T-cell (primary cell): ENCODE measurements around the gene PNLDC1. TPM values are rescaled to one million over a fixed set of nuclear protein-coding genes. Genes with fewer than 3 reads are reported as not detected.
"Not testable (repeated sequence)": the region's sequence is repeated elsewhere in the genome, so short reads cannot be mapped to it uniquely, and the experiment has no call there.

Experiments
- ATAC-seq, 4 experiments: fragments of 200-7000 bp in 3 of 4; fragments of 150-1000 bp in 1 of 4; cut with Tn5 transposase; replicated peaks in 1 of 4; 1 replicate in 3 of 4; 2 replicates in 1 of 4; pipeline ENCODE4 v1.10.0; 2021; ENCODE audit warnings: moderate library complexity in 3 of 4, mild to moderate bottlenecking in 2 of 4, moderate number of reproducible peaks in 1 of 4
- CTCF ChIA-PET, 2 donors: fragments of 300-600 bp; sonication (Branson Sonifier 250); formaldehyde crosslinking; loops; one replicate each; lab custom pipeline; 2022; ENCODE audit warnings: antibody characterized with exemption in 2 of 2; lab: Charles Lee
- POLR2A ChIA-PET, 2 donors: fragments of 300-600 bp; sonication (Branson Sonifier 250); formaldehyde crosslinking; loops; one replicate each; lab custom pipeline; 2022; ENCODE audit warnings: antibody characterized with exemption in 2 of 2; lab: Charles Lee
- DNase-seq, 35 experiments: peaks; one replicate each; pipeline versions ENCODE4 v3.0.0 to v3.0.0-alpha.2; 2013 to 2023
- H3K27ac ChIP-seq: one replicate; pipeline ENCODE4 v1.5.1; 2013; ENCODE audit warnings: low read length
- H3K27me3 ChIP-seq, 2 experiments: replicated peaks in 1 of 2; 1 replicate in 1 of 2; 2 replicates in 1 of 2; pipeline versions ENCODE4 v1.6.1 to v1.7.0; 2013; ENCODE audit warnings: low read length in 1 of 2, mixed read lengths in 1 of 2; ENCODE audit not compliant: control insufficient read depth in 2 of 2, insufficient read depth in 2 of 2; ENCODE audit errors: extremely low read depth in 1 of 2
- H3K36me3 ChIP-seq, 2 donors: 1 replicate in 1 of 2; 2 replicates in 1 of 2; pipeline versions ENCODE4 v1.6.1 to v1.7.0; 2013; ENCODE audit warnings: low read length in 1 of 2; ENCODE audit not compliant: control insufficient read depth in 2 of 2, insufficient read depth in 1 of 2; ENCODE audit errors: extremely low read depth in 1 of 2
- H3K4me1 ChIP-seq, 2 experiments: 1 replicate in 1 of 2; 2 replicates in 1 of 2; pipeline versions ENCODE4 v1.6.1 to v1.7.0; 2013; ENCODE audit warnings: low read length in 2 of 2, mixed read lengths in 1 of 2; ENCODE audit not compliant: insufficient read depth in 2 of 2, control insufficient read depth in 1 of 2; ENCODE audit errors: extremely low read depth in 1 of 2
- H3K4me3 ChIP-seq, 2 donors: 1 replicate in 1 of 2; 2 replicates in 1 of 2; pipeline versions ENCODE4 v1.5.1 to v1.7.0; 2013; ENCODE audit warnings: mild to moderate bottlenecking in 2 of 2, low read length in 1 of 2, moderate library complexity in 1 of 2; ENCODE audit not compliant: control insufficient read depth in 1 of 2; ENCODE audit errors: extremely low read depth in 1 of 2
- H3K9me3 ChIP-seq: 2 replicates; pipeline ENCODE4 v1.7.0; 2013
- H3K27ac Mint-ChIP-seq, 2 donors: one replicate each; pipeline ENCODE4 v1.8.0; 2020 to 2021; ENCODE audit warnings: mild to moderate bottlenecking in 2 of 2, mixed read lengths in 2 of 2
- H3K27me3 Mint-ChIP-seq, 2 donors: one replicate each; pipeline ENCODE4 v1.8.0; 2021 to 2022; ENCODE audit warnings: mixed read lengths in 2 of 2
- H3K36me3 Mint-ChIP-seq: one replicate; pipeline ENCODE4 v1.8.0; 2021; ENCODE audit warnings: mixed read lengths
- H3K4me1 Mint-ChIP-seq, 3 donors: one replicate each; pipeline ENCODE4 v1.8.0; 2020 to 2022; ENCODE audit warnings: mixed read lengths in 3 of 3, mild to moderate bottlenecking in 1 of 3
- H3K4me3 Mint-ChIP-seq, 3 donors: one replicate each; pipeline ENCODE4 v1.8.0; 2020 to 2022; ENCODE audit warnings: mild to moderate bottlenecking in 3 of 3, mixed read lengths in 3 of 3, moderate library complexity in 3 of 3
- H3K9me3 Mint-ChIP-seq, 3 donors: one replicate each; pipeline ENCODE4 v1.8.0; 2020 to 2022; ENCODE audit warnings: mixed read lengths in 3 of 3
- WGBS: methylation state at CpG from one replicate; pipeline ENCODE4 v1.1.5; 2013; ENCODE audit warnings: missing lambda C conversion rate; ENCODE audit not compliant: insufficient coverage; 5-methylcytosine and 5-hydroxymethylcytosine counted together
- total RNA-seq, 35 experiments: library from RNA in 6 of 35; stranded (reverse) in 6 of 35; fragments of 120-200 nt in 1 of 35; gene quantifications; one replicate each; pipeline versions ENCODE4 v1.2.1 to v1.2.4 and lab custom pipeline; 2013 to 2026

The PNLDC1 gene
- total RNA-seq, 5 donors from 2014 or later (not counting 1 experiment from before 2014, with no cell fraction given): 0.26 to 1.2 (median 0.46) TPM; not detected in 1

DNA sequence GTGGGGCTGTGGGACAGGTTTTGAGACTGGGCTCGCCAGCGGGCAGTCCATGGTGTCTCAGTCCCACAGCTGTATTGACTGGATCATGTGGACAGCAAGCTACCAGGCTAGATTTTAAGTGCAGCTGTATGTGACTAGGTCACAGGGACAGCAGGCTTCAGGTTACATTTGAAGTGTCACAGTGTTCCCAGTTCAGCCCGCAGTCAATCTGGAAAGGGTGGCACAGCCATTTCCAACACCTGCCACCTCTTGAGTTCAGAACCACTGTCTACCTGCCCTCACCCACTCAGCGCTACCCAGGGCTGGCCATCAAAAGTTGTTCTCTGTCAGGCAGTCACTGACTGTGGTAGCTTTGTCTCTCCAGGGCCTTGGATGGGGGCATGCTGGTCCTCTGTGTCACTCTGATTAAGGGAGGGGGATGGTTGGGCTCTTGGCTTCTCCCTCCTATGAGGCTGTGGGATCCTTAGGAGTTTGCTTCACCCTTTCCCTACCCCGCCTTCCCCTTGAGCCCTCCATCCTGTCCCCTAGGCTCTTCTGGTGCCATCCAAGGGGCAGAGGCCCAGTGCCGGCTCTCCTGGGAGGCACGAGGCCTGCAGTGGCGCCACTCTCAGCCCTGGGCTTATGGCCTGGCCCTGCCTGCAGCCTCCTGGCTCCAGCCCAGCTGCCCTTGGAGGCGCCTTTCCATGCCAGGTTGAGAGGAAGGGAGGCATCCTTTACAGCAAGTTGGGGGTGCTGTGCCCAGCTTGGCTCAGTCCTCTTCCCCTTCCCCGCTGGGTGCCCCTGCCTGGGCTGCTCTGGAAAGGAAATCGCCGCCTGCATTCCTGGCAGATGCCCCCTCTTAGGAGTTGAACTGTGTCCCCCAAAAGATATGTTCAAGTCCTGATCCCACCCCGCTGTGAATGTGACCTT is 44.9 kb downstream of the PNLDC1 start:
- Mint-ChIP-seq H3K27me3 (peaks cover 1 to 3% of the 10 kb centered on the region in 2 donors), H3K36me3 (peaks cover 6% of the 10 kb centered on the region), H3K9me3 (peaks cover 0 to 8% (median 3%) of the 10 kb centered on the region in 3 donors), H3K4me3 (no peak overlapping the region), H3K27ac (peak overlapping the region in 1 of 2 donors; percentile 44), H3K4me1 (peaks cover 0 to 10% (median 6%) of the 10 kb centered on the region in 3 donors)
- WGBS: 100% methylated on average over 9 of the region's 13 CpGs
- H3K4me3 ChIP-seq: no peak overlapping the region
- H3K9me3 ChIP-seq: no peaks in the 10 kb centered on the region
- no peaks in the 10 kb centered on the region for H3K36me3 ChIP-seq
- H3K4me1 ChIP-seq: peaks cover 0 to 9% of the 10 kb centered on the region in 2 experiments
- POLR2A ChIA-PET: interaction anchor here in 1 of 2 donors (0.6 kb wide), 1 partner anchor 619 kb away, joined by 8 read pairs; no protein-coding TSS in a partner anchor
- H3K27ac ChIP-seq: no peak overlapping the region
- ATAC-seq: no peak
- CTCF ChIA-PET: interaction anchor here in 1 of 2 donors (0.5 kb wide), 1 partner anchor 1438 kb away, joined by 3 read pairs; no protein-coding TSS in a partner anchor
- DNase-seq: no peak
- H3K27me3 ChIP-seq: peaks cover 0 to 4% of the 10 kb centered on the region in 2 experiments

DNA sequence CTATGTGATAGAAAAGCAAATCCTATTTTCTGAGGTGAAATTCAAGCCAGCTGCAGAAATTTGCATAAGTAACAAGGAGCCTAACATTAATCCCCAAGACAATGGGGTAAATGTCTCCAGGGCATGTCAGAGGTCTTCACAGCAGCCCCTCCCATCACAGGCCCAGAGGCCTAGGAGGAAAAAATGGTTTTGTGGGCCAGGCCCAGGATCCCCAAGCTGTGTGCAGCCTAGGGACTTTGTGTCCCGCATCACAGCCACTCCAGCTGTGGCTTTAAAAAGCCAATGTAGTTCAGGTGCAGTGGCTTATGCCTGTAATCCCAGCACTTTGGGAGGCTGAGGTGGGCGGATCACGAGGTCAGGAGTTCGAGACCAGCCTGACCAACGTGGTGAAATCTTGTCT is 48.5 kb downstream of the PNLDC1 start:
- H3K4me3 Mint-ChIP-seq, H3K36me3 ChIP-seq, H3K27me3 ChIP-seq, H3K4me3 ChIP-seq, POLR2A ChIA-PET, H3K27ac ChIP-seq, H3K27me3 Mint-ChIP-seq, ATAC-seq, H3K27ac Mint-ChIP-seq, H3K4me1 ChIP-seq, DNase-seq, H3K9me3 Mint-ChIP-seq, H3K36me3 Mint-ChIP-seq, H3K9me3 ChIP-seq: not testable (repeated sequence)
- CTCF ChIA-PET: interaction anchor here in 1 of 2 donors (0.6 kb wide), 1 partner anchor 330 kb away, joined by 5 read pairs; no protein-coding TSS in a partner anchor
- WGBS: 79% methylated on average over 5 of the region's 5 CpGs
- H3K4me1 Mint-ChIP-seq: peaks cover 0 to 10% (median 6%) of the 10 kb centered on the region in 3 donors

DNA sequence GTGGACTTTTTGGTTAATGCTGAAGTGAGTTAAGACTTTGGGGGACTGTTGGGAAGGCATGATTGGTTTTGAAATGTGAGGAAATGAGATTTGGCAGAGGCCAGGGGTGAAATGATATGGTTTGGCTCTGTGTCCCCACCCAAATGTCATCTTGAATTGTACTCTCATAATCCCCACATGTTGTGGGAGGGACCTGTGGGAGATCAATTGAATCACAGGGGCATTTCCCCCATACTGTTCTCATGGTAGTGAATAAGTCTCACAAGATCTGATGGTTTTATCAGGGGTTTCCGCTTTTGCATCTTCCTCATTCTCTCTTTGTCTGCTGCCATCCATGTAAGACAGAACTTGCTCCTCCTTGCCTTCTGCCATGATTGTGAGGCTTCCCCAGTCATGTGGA is 49.8 kb downstream of the PNLDC1 start:
- DNase-seq, H3K27me3 ChIP-seq, H3K4me3 Mint-ChIP-seq, H3K9me3 Mint-ChIP-seq, H3K4me1 ChIP-seq, H3K27ac ChIP-seq, H3K4me1 Mint-ChIP-seq, H3K36me3 Mint-ChIP-seq, H3K4me3 ChIP-seq, CTCF ChIA-PET, H3K36me3 ChIP-seq, H3K27me3 Mint-ChIP-seq, H3K27ac Mint-ChIP-seq, ATAC-seq, POLR2A ChIA-PET, H3K9me3 ChIP-seq: not testable (repeated sequence)
- WGBS: no CpG with 5 or more reads among the region's 1 CpG

DNA sequence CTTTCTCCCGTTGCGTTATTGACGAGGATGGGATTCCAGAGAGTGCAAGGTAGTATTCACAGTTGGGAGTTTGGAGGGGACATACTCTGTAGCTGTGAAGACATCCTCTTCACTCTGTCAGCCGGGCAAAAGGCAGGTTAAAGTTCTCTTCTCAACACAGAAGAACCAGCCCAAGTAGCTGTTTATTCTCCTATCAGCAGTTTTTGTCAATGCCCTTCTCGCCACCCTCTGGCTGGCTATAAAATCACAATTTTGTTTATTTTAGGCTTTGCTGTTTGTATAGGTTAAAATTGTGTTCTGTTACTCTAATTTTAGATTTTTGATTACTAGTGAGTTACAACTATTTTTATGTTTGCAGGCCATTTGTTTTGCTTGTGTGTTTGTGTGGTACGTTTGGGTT is 52.8 kb downstream of the PNLDC1 start:
- Histone ChIP-seq H3K4me3 (no peak overlapping the region), H3K9me3 (peaks cover 4% of the 10 kb centered on the region), H3K4me1 (peaks cover 0 to 2% of the 10 kb centered on the region in 2 experiments), H3K36me3 (no peaks in the 10 kb centered on the region), H3K27me3 (no peaks in the 10 kb centered on the region), H3K27ac (no peak overlapping the region)
- ATAC-seq: peak in 1 of 4 experiments; percentile 60
- peak in 10 of 35 experiments; percentile 12 to 52 (median 26) for DNase-seq
- WGBS: no CpG with 5 or more reads among the region's 6 CpGs
- CTCF ChIA-PET: interaction anchor here (0.6 to 2.2 kb wide), 7 partner anchors 62 to 161 kb away, joined by 3 to 13 read pairs (median 5); partner anchors contain the start of genes MRPL18 (in 1 of the 2) and SOD2 (in 1 of the 2)
- H3K9me3 Mint-ChIP-seq: peaks cover 2 to 18% (median 15%) of the 10 kb centered on the region in 3 donors
- H3K36me3 Mint-ChIP-seq: peaks cover 10% of the 10 kb centered on the region
- no peak overlapping the region for H3K27ac Mint-ChIP-seq
- H3K4me1 Mint-ChIP-seq: no peaks in the 10 kb centered on the region
- H3K4me3 Mint-ChIP-seq: no peak overlapping the region
- H3K27me3 Mint-ChIP-seq: peaks cover 0 to 5% of the 10 kb centered on the region in 2 donors
- POLR2A ChIA-PET: no interaction called here

DNA sequence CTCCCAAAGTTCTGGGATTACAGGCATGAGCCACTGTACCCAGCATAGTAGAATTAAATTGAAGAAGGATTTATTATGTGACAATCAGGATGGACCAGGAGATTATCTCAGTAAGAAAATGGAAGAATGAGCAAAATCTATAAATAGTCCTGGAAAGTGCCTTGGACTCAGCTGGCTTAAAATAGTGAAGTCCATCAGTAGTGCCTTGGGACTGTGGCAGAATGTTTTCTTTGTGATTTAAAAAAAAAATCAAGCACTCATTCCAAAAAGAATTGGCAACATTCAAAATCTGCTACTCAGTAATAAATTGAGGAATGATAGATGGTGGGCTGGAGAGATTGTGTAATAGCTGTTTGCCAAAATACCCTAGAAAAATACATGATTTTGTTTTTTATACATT is 53.7 kb downstream of the PNLDC1 start:
- no peaks in the 10 kb centered on the region for H3K4me1 Mint-ChIP-seq

DNA sequence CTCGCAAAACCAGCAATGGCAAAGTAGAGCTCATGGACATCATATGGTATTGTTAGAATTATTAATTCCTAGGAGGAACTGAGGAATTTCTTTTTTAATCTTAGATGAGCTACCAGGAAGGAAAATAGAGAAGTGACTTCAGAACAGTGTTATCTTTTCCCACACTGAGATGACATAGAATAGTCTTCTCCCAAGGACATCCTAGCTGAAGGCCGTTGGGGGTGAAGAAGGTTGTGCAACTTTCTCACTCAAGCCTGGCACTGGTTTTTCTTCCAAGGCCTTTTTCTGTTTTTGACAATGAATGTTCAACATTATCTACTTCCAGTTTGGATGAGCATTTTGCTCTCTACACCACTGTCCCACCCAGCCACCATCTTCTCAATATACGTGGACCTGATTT is 54.9 kb downstream of the PNLDC1 start:
- 83% methylated on average over 1 of the region's 3 CpGs for WGBS
- Histone ChIP-seq H3K36me3 (no peaks in the 10 kb centered on the region), H3K27ac (no peak overlapping the region), H3K4me1 (peaks cover 0 to 2% of the 10 kb centered on the region in 2 experiments), H3K27me3 (peaks cover 0 to 3% of the 10 kb centered on the region in 2 experiments), H3K9me3 (peaks cover 4% of the 10 kb centered on the region), H3K4me3 (no peak overlapping the region)
- Mint-ChIP-seq H3K4me1 (no peaks in the 10 kb centered on the region), H3K36me3 (peaks cover 10% of the 10 kb centered on the region), H3K9me3 (peaks cover 4 to 16% (median 13%) of the 10 kb centered on the region in 3 donors), H3K27ac (no peak overlapping the region), H3K4me3 (no peak overlapping the region), H3K27me3 (peaks cover 0 to 13% of the 10 kb centered on the region in 2 donors)
- ChIA-PET POLR2A (no interaction called here), CTCF (interaction anchor here in 1 of 2 donors (0.5 to 0.6 kb wide), 2 partner anchors 880 to 1147 kb away, joined by 3 to 4 read pairs; no protein-coding TSS in a partner anchor)
- ATAC-seq (no peak), DNase-seq (no peak)

More for the DNA sequence above, 53.7 kb downstream of the PNLDC1 start:
- ChIA-PET CTCF (interaction anchor here (0.6 to 1.5 kb wide), 5 partner anchors 129 to 1844 kb away, joined by 3 to 12 read pairs (median 3); no protein-coding TSS in a partner anchor), POLR2A (interaction anchor here in 1 of 2 donors (0.6 kb wide), 1 partner anchor 924 kb away, joined by 10 read pairs; no protein-coding TSS in a partner anchor)
- Mint-ChIP-seq H3K36me3 (peaks cover 10% of the 10 kb centered on the region), H3K27me3 (peaks cover 0 to 9% of the 10 kb centered on the region in 2 donors), H3K4me3 (no peak overlapping the region), H3K27ac (no peak overlapping the region), H3K9me3 (peaks cover 4 to 16% (median 13%) of the 10 kb centered on the region in 3 donors)
- no peak overlapping the region for H3K4me3 ChIP-seq
- H3K27ac ChIP-seq: no peak overlapping the region
- ATAC-seq: no peak
- DNase-seq: no peak
- no peaks in the 10 kb centered on the region for H3K36me3 ChIP-seq
- peaks cover 0 to 2% of the 10 kb centered on the region in 2 experiments for H3K4me1 ChIP-seq
- peaks cover 0 to 3% of the 10 kb centered on the region in 2 experiments for H3K27me3 ChIP-seq
- peaks cover 4% of the 10 kb centered on the region for H3K9me3 ChIP-seq
